Epithelial cell of prostate (primary cell): ENCODE data around the gene RRP1.
"Not testable (repeated sequence)": the region's sequence is repeated elsewhere in the genome, so short reads cannot be mapped to it uniquely, and the experiment has no call there.

ENCODE experiments used
- DNase-seq: peaks from one replicate; pipeline ENCODE4 v3.0.0-alpha.2; 2011; ENCODE audit warnings: low read depth, low spot score
- H3K27ac ChIP-seq: fragments of 450-650 bp; 2 replicates; pipeline ENCODE4 v1.5.1; 2017; ENCODE audit warnings: mild to moderate bottlenecking

Gene RRP1

GRCh38 chr21:43829161-43829560 is 39.8 kb downstream of the RRP1 start:
- no peak overlapping the region for H3K27ac ChIP-seq
- DNase-seq, result no peak

DNA sequence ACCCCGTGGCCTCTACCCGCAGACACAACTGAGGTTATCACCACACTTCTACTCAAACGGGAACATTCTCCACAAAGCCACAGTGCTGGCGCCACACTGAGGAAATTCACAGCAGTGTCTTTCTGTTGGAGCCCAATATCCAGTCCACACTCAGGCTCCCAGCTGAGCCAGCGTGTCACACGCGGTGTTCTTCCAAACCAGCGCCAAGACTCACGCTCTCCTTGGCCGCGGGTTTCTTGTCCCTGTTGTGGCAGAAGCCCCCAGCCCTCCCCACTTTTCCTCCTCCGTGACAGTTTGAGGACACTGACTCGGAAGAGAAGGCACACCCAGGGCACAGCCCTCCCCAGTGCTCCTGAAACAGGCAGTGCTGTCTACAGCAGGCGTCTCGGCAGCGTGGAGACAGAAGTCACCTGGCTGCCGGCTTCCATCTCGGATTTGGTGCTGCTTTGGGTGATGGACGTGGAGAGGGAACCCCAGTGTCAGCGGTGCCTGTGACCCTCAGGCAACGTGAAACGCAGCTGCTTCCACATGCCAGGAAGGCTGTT is 40.3 kb downstream of the RRP1 start:
- DNase-seq, result no peak

GRCh38 chr21:43832158-43832550 is 42.8 kb downstream of the RRP1 start:
- DNase-seq, result no peak
- H3K27ac ChIP-seq, result no peak overlapping the region

More for the DNA sequence above, 40.3 kb downstream of the RRP1 start:
- H3K27ac ChIP-seq, result no peak overlapping the region

GRCh38 chr21:43832648-43833047 is 43.3 kb downstream of the RRP1 start:
- DNase-seq, result no peak
- H3K27ac ChIP-seq, result no peak overlapping the region

DNA sequence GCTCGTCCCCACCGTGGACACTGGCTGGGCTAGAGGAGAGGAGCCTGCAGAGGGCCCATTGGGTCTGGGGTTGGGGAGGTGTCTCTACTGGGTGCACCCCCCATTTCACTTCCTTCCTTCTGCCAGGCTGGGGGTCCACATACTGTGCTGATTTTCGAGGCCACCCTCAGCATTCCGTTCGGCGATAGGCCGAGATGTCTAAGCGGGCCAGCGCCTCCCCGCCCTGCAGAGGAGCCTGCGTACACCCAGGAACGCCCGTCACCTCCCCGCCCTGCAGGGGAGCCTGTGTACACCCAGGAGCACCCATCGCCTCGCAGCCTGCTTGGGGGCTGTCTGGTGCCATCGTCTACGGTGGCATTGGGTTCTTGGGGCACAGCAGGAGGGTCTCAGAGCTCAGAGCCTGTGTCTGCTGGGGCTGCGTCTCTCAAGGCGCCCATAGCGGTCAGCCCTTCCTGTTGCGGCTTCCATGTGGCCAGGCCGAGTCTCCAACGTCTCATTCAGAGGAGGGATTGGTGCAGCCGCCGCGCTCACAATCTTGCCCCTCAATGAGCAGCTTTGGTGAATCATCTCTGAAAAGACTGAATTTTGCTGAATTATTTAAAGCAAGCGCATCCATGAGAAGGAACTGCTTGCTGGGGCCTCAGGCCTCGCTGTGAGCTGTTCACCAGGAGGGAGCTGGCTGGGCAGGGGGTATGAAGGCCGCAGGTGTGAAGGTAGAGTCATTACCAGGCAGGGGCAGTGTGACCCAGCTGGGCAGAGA is 44.9 kb downstream of the RRP1 start:
- no peak for DNase-seq
- H3K27ac ChIP-seq, result no peak overlapping the region

DNA sequence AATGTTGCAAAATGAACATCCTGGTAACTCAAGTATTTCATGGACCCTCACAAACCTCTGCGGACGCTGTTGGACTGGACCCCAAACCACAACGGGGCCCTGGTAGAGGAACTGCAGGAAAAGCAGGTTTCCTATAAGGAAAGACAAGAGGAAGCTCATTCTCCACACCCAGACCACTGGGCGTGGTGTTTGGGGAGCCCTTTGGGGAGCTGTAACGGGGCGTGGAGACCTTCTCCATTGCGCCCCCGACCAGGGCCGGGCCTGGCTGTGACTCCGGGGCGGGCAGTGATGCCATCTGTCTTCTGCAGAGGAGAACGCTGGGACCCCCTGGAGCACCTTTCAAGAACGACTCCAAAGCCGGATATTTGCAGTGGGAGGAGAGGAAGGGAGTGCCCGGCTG is 45.7 kb downstream of the RRP1 start:
- DNase-seq, result no peak
- no peak overlapping the region for H3K27ac ChIP-seq

DNA sequence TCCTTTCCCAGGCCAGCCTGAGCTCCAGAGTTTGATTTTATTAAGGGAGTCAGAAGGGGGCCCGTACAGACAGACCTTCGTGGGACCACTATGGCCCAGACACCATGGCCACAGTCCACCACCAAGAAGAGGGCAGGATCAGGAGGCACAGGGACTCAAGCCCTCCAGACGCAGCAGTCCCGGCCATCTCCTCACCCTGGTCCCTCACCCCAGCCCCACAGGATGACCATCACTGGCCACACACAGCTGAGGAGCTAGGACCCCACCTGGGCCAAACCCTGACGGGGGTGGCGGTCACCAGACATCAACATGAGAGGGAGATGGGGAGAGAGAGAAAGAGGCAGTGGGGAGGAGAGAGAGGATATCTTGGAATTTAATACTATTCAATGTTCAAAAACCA is 46.5 kb downstream of the RRP1 start:
- H3K27ac ChIP-seq, result no peak overlapping the region
- DNase-seq, result no peak

DNA sequence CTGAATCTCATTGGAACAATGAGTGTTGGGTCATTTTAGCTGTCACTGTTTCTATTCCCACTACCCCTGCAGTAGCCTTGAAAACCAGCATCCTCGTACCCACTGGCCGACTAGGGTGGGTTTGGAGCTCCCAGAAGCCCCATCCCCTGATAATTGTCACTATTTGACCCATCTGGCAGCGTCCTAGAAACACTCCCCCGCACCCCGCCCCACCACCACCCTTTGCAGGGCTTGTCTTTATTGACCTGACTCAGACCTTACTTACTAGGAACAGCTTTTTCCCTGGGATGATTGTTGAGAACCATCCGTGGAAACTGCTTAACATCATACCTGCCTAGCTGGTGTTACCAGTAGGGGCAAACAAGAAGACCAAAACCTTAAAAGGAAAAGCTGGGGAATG is 47.2 kb downstream of the RRP1 start:
- no peak for DNase-seq
- no peak overlapping the region for H3K27ac ChIP-seq

DNA sequence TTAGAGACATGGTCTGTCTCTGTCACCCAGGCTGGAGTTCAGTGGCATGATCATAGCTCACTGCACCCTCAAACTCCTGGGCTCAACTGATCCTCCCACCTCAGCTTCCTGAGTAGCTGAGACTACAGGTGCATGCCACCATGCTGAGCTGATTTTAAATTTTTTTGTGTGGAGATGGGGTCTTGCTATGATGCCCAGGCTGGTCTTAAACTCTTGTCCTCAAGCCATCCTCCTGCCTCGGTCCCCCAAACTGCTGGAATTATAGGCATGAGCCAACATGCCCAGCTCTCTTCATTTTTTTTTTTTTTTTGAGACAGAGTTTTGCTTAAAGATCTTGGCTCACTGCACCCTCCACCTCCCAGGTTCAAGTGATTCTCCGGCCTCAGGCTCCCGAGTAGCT is 50.9 kb downstream of the RRP1 start:
- no peak for DNase-seq
- no peak overlapping the region for H3K27ac ChIP-seq

DNA sequence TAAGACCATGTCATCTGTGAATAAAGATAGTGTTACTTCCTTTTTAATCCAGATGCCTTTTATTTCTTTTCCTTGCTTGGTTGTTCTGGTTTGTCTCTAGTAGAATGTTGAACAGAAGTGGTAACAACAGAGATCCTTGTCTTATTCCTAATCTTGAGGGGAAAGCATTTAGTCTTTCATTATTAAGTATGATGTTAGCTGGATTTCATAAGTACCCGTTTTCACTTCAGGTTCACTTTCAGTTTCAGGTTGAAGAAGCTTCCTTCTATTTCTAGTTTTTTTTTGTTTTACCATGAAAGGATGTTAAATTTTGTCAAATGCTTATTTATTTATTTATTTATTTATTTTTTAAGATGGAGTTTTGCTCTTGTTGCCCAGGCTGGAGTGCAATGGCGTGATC is 53.4 kb downstream of the RRP1 start:
- no peak for DNase-seq
- no peak overlapping the region for H3K27ac ChIP-seq

- H3K27ac ChIP-seq, DNase-seq: not testable (repeated sequence)
Observed at GRCh38 chr21:43844906-43845305, 55.5 kb downstream of the RRP1 start.

GRCh38 chr21:43845386-43845785 is 56.0 kb downstream of the RRP1 start:
- no peak overlapping the region for H3K27ac ChIP-seq
- DNase-seq, result no peak

DNA sequence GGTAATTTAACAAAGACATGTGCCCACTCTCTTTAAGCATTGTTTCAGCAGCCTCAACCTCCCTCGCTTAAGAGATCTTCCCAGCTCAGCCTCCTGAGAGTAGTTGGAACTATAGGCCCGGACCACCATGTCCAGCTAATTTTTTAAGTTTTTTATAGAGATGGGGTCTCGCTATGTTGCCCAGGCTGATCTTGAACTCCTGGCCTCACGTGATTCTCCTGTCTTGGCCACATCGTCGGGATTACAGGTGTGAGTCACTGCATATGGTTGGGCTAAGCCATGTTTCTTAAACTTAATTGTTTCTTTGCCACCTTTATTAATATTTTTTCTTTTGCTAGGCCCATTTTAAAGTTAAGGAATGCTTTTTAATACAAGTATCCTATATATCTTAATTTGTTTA is 57.1 kb downstream of the RRP1 start:
- no peak for DNase-seq

GRCh38 chr21:43847301-43847700 is 57.9 kb downstream of the RRP1 start:
- H3K27ac ChIP-seq, result no peak overlapping the region
- DNase-seq, result no peak

More for the DNA sequence above, 57.1 kb downstream of the RRP1 start:
- H3K27ac ChIP-seq, result no peak overlapping the region

- DNase-seq, result no peak
- no peak overlapping the region for H3K27ac ChIP-seq
Observed at GRCh38 chr21:43848771-43849170, 59.4 kb downstream of the RRP1 start.

DNA sequence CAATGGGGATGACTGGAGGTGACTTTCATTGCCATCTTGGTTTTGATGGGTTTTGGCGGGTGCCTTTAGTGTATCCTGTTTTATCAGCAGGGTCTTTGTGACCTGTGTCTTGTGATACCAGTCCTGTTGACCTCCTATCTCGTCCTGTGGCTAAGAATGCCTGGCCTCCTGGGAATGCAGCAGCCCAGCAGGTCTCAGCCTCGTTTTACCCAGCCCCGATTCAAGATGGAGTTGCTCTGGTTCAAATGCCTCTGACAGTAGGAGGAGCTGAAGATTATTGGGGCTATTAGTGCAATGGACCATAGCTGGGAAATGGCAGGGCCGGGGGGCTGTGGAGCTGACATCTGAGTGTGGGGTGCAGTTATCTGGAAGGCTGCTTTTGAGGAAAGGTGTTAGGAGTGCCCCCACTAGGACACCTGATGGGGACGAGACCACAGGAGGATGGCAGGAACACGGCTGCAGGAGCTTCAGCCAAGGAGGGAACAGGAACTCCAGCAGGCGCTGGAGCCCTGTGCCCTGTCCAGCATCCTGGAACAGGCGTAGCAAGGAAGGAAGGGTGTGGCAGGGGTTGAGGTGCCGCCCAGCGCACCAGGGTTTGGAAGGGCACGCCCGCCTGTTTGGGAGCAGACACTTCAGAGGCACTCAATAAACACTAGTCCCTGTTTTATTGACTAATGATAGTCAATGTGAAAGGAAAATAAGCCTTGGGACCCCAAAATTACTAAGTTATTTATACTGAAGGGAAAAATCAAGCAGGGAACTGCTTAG is 60.3 kb downstream of the RRP1 start:
- DNase-seq, result no peak
- no peak overlapping the region for H3K27ac ChIP-seq

DNA sequence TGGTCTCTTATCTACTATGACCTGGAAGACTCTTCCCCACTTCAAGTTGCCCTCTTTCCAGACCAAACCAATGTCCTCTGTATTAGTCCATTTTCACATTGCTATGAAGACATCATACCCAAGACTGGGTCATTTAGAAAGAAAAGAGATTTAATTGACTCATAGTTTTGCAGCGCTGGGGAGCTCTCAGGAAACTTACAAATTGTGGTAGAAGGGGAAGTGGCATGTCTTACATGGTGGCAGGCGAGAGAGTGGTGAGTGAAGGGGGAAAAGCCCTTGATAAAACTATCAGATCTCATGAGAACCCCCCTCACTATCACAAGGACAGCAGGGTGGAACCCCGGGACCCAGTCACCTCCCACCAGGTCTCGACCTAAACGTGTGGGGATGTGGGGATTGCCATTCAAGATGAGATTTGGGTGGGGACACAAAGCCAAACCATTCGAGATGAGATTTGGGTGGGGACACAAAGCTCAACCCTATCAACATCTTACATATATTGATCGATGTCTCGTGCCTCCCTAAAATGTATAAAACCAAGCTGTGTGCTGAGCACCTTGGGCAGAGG is 61.4 kb downstream of the RRP1 start:
- H3K27ac ChIP-seq, result no peak overlapping the region
- no peak for DNase-seq

DNA sequence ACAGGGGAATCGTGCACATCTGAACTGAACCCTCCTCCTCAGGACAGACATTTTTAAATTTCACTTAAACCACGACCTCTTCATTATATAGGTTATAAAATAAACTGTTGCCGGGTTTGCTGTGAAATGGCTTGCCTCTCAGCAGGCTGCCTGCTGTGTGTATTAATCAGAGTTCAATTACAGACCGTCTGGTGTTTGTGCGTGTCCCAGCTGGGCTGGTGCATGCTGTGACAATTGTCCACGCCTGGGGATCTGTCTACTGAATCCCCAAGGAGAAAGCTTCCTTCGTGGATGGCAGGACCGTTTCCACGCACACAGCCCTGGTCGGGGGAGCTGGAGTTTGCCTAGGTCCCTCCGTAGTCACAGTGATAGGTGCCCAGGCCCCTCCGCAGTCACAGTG is 62.2 kb downstream of the RRP1 start:
- DNase-seq, result no peak

DNA sequence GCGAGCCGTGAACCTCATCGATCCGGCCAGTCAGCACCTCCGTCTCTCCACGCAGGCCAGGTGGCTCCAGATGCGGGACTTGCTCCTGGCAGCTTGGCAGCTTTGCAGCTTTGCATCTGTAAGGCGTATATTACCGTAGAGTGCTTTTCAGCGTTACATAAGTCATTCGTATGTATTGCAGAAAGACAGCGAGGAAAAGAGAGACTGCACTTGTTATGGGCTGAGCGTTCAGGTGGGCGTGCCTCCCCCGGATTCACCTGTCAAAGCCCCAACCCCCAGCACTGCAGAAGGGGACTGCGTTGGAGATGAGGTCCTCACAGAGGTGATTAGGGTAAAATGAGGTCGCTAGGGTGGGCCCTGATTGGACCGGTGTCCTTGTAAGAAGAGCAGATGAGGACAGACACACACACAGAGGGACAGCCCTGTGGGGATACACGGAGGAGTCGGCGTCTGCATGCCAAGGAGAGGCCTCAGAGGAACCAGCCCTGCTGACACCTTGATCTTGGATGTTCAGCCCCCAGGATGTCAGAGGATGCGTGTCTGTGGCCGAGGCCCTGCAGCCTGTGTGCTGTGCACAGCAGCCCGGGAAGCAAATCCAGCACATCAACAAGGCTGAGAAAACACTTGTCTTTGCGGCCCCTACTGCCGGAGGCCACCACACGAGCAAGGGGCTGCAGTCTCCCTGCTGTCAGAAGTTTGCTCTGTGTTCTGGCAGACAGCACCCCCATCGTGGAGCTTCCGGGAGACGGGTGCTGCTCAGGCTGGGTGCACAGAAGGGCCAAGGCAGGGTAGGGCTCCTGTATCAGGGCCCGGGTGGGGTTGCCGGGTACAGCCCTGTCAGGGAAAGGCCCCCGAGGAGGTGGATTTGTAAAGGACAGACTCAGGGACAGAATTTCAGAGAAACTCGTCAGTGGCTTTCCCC is 64.7 kb downstream of the RRP1 start:
- no peak for DNase-seq
- no peak overlapping the region for H3K27ac ChIP-seq

More for the DNA sequence above, 62.2 kb downstream of the RRP1 start:
- no peak overlapping the region for H3K27ac ChIP-seq
